SJSA1 (cell line): ENCODE data around the gene ZNF417. TPM values are rescaled to one million over a fixed set of nuclear protein-coding genes. Genes with fewer than 3 reads are reported as not detected.
"Not testable (repeated sequence)": the region's sequence is repeated elsewhere in the genome, so short reads cannot be mapped to it uniquely, and the experiment has no call there.

Experiments used
- DNase-seq, 2 experiments: peaks; one replicate each; pipeline ENCODE4 v3.0.0-alpha.2; 2015 to 2020; ENCODE audit warnings: low spot score in 2 of 2, low read depth in 1 of 2
- H3K27ac ChIP-seq: fragments of 250-450 bp; sonication (Bioruptor Pico); 2 replicates; pipeline ENCODE4 v1.5.1; 2020; ENCODE audit warnings: mild to moderate bottlenecking, moderate library complexity
- H3K27me3 ChIP-seq: fragments of 250-450 bp; sonication (Bioruptor Pico); replicated peaks from 2 replicates; pipeline ENCODE4 v1.5.1; 2020; ENCODE audit warnings: mild to moderate bottlenecking, moderate library complexity
- H3K36me3 ChIP-seq: fragments of 250-450 bp; sonication (Bioruptor Pico); 2 replicates; pipeline ENCODE4 v1.5.1; 2020; ENCODE audit warnings: mild to moderate bottlenecking
- H3K4me1 ChIP-seq: fragments of 250-450 bp; sonication (Bioruptor Pico); replicated peaks from 2 replicates; pipeline ENCODE4 v1.6.1; 2021; ENCODE audit warnings: mild to moderate bottlenecking
- H3K4me3 ChIP-seq: fragments of 250-450 bp; sonication (Bioruptor Pico); 2 replicates; pipeline ENCODE4 v1.5.1; 2020; ENCODE audit warnings: mild to moderate bottlenecking
- H3K9me3 ChIP-seq: fragments of 250-450 bp; sonication (Bioruptor Pico); replicated peaks from 2 replicates; pipeline ENCODE4 v1.5.1; 2020; ENCODE audit warnings: mild to moderate bottlenecking
- total RNA-seq: library from RNA; depleted of rRNA; stranded (reverse); fragments of >200 nt; shearing (Covaris generic); gene quantifications from 2 replicates; pipeline ENCODE4 v1.2.3, GENCODE V29; 2014

Gene ZNF417
- total RNA-seq, 1 experiment from 2014 or later, result 8.4 TPM

DNA sequence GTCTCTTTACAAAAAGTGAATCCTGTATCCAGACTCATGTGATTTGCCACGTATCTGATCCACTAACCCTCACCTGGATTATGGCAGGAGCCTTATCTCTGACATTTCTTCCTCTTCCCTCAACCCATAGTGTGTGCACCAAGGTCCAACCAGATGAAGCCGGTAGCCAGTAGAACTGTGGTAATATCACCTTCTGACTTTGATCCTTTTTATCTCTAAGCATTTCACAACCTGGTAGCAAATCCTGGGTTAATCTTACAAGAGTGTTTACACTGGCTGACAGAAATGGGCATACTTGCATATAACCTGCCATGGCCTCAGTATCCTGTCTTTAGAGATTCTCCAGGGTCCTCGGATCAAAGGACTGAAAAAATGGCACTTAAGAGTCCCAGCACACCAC is 1.9 kb downstream of the ZNF417 start:
- H3K9me3 ChIP-seq, result peaks cover 4% of the 10 kb centered on the region; the same call in 1 of the 2 replicates
- no peaks in the 10 kb centered on the region for H3K27me3 ChIP-seq
- no peak overlapping the region for H3K4me3 ChIP-seq
- no peak for DNase-seq
- peaks cover 34% of the 10 kb centered on the region for H3K36me3 ChIP-seq
- H3K27ac ChIP-seq, result no peak overlapping the region
- 0 out of 2 replicates have a peak, but pooled peaks cover 3% of the 10 kb centered on the region for H3K4me1 ChIP-seq

DNA sequence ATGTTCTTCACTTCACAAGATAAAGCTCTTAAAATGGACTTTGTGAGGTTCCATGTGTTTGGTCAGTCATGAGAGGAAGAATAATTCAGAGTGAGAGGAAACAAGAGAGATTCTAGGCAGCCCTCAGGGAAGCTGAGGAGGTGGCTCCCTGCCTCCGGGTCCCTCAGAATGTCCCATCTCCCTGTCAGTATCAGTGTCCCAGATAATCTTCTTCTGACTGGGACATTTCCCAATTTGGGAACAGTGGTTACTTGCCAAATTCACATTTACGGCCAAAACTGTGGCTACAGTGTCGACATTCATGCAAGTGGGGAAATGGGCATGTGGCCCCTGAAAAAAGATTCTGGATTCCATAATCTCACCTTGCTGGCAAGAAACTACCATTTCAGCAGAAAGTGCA is 9.0 kb downstream of the ZNF417 start:
- Histone ChIP-seq H3K36me3 (peaks cover 34% of the 10 kb centered on the region), H3K9me3 (peaks cover 14% of the 10 kb centered on the region; the same call in 1 of the 2 replicates), H3K4me1 (no peaks in the 10 kb centered on the region), H3K4me3 (no peak overlapping the region), H3K27me3 (no peaks in the 10 kb centered on the region), H3K27ac (no peak overlapping the region)
- DNase-seq, result no peak

DNA sequence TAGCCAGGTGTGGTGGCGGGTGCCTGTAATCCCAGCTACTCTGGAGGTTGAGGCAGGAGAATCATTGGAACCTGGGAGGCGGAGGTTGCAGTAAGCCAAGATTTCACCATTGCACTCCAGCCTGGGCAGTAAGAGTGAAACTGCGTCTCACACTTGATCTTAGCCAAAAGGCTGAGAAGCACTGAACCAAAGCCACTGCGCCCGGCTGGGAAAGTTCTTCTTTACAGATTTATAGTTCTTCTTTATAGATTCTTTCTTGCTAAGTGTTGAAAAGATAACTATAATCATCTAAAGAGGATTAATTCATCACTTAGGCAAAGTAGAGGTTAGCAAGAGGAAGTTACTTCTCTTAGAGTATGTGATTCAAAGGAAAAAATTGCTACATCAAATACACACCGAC is 11.1 kb downstream of the ZNF417 start:
- Histone ChIP-seq H3K27ac (no peak overlapping the region), H3K27me3 (no peaks in the 10 kb centered on the region), H3K9me3 (peaks cover 9% of the 10 kb centered on the region; the same call in 1 of the 2 replicates), H3K4me1 (no peaks in the 10 kb centered on the region), H3K4me3 (no peak overlapping the region), H3K36me3 (peaks cover 21% of the 10 kb centered on the region)
- DNase-seq, result no peak

DNA sequence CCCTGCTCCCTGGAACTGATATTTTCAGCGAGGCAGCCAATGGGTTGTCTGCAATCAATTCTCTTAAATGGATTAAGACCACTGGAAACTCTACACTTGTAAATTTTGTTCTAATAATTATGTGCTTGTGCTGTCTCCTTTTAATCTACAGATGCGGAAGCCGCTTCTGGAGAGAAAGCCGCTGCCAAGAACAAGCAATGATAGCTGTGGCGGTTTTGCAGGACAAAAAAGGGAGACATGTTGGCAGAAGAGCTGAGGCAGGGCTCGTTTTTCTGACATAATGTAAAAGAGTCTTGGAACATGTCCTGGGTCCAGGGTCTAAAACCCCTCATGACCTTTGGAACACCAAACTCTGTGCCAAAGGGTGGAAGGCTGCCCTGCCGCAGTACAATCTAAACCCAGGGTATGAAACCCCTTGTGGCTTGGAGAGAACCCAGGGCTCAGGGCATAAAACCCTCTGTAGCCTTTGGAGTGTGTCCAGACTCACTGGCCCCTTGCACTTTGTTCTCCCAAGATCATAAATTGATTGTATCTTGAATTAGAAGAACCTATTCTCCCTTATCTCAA is 12.7 kb downstream of the ZNF417 start:
- Histone ChIP-seq H3K36me3 (peaks cover 18% of the 10 kb centered on the region), H3K27me3 (no peaks in the 10 kb centered on the region), H3K4me3 (no peak overlapping the region), H3K4me1 (no peaks in the 10 kb centered on the region), H3K27ac (no peak overlapping the region), H3K9me3 (peaks cover 9% of the 10 kb centered on the region; the same call in 1 of the 2 replicates)
- DNase-seq, result no peak

DNA sequence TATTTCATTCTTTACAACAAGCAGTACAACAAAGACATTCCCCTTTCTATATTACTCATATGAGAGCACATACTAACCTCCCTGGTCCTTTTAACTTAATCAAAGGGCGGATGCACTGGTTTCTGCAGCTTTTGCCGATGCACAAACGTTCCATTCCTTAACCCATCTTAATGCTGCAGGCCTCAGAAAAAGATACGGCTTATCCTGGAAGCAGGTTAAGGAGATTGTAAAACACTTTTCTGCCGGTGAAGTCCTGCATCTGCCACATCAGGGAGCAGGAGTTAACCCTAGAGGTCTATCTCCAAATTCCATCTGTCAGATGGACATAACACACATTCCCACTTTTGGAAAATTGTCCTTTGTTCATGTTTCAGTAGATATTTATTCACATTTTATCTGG is 16.1 kb downstream of the ZNF417 start:
- no peaks in the 10 kb centered on the region for H3K27me3 ChIP-seq
- H3K4me1 ChIP-seq, result no peaks in the 10 kb centered on the region
- peaks cover 3% of the 10 kb centered on the region; the same call in 1 of the 2 replicates for H3K9me3 ChIP-seq
- H3K36me3 ChIP-seq, result peaks cover 2% of the 10 kb centered on the region; the same call in 1 of the 2 replicates
- H3K27ac ChIP-seq, result no peak overlapping the region
- no peak overlapping the region for H3K4me3 ChIP-seq
- DNase-seq, result no peak

DNA sequence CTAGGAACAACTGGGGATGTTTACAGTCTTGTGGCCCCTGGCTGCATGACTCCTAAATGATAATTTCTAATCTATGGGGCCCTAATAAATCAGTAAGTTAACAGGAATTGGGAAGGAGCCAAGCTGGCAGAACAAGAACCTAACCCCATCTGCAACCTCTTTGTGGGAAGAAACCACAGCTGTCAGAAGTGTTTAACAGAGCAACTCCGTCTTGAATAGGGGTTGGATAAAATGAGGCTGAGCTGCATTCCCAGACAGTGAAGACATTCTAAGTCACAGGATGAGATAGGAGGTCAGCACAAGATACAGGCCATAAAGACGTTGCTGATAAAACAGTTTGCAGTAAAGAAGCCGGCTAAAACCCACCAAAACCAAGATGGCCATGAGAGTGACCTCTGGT is 25.7 kb downstream of the ZNF417 start:
- H3K4me1 ChIP-seq, H3K9me3 ChIP-seq, H3K27ac ChIP-seq, H3K36me3 ChIP-seq, H3K27me3 ChIP-seq, DNase-seq, H3K4me3 ChIP-seq: not testable (repeated sequence)

DNA sequence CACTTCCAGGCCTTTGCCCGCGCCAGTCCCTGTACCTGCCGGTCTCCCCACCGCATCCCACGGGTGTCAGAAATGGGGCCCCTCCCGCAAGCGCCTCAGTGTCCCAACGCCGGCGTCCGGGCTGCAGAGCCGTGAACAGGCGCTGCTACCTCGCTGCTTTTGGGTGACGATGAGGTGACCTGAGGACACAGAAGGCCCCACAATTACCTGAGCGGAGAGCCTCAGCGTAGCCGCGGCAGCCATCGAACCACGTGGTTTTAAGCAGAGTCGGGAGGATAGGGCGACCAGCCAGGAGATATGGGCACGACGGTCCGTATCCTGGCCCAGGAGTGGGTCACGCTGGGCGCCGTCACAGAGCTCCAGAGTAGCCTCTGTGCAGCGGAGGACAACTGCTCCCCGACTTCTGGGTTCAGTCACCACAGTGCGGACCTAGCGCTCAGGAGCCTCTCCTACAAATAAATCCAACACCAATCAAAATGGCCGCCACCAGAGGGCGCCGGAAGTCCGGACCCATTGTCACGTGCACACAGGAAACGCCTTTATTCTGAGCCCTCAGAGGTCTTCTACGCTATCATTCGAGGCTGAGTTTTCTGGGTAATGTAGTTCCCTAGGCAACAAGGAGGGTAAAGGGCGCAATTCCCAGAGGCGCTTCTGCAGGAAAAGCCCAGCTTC is 27.7 kb downstream of the ZNF417 start, which contains the start of gene ZNF814:
ZNF814 (minus strand) TSS at position 478 of the 672 bp plus-strand sequence; CDS start at position 243, 235 bp downstream.
- Histone ChIP-seq H3K9me3 (peaks cover 13% of the 10 kb centered on the region), H3K4me3 (no peak within 1 kb of the TSS), H3K36me3 (no peaks in the 10 kb centered on the region), H3K27ac (no peak within 1 kb of the TSS), H3K4me1 (no peaks in the 10 kb centered on the region), H3K27me3 (no peaks in the 10 kb centered on the region)
- DNase-seq, result no peak

DNA sequence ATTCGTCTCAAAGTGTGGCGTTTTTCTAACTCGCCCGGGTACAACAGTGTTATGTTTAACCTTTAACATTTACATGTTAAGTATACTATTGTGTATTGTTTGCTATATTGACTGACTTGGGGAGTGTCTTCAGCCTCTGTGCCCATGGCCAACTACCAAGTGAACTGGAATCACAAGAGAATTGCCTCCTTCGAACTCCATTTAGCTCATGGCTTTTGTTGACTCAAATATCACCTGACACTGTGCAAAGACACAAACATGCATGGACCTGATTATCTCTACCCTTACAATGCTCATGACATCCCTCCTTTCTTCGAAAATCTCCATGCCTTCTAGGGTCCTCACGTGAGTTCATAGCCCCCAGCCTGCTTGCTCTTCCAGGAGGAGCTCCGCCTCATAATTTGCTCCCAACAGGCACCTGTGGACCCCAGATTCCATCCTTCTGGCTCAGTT is 28.3 kb downstream of the ZNF417 start:
- Histone ChIP-seq H3K27ac (no peak overlapping the region), H3K9me3 (peaks cover 11% of the 10 kb centered on the region), H3K36me3 (no peaks in the 10 kb centered on the region), H3K27me3 (no peaks in the 10 kb centered on the region), H3K4me3 (no peak overlapping the region), H3K4me1 (no peaks in the 10 kb centered on the region)
- DNase-seq, result no peak

DNA sequence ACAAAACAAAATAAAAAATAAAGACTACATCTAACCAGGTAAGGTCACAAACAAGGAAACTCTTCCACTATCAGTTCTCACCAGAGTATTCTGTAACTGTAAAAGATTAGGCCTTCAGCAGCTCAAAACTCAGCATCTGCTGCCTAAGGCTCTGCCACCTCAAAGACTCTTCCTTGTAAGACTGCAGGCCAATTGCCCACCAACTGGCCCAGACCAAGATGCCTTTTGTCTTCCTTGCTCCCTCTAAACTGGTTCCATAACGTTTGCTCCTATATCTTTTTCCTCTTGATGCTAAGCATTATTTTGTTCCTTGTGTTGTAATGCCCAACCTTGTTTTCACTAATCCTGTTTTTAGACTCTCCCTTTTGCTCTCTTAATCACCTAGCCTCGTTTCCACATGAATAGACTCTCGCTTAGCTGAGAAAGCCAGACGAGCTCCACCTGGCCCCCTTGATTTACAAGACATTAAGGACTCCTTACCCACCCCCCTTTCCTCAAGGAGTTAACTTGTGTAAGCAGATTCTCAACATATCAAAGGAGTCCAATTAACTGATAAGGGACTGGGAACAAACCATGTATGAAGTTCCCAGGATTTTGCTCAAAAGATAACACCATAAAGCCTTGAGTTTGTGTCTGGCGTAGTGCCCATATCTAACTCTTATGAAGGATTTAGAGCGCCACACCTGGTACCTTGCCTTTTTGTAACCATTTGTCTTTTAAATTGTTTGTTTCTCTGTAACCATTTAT is 29.0 kb downstream of the ZNF417 start:
- Histone ChIP-seq H3K27me3 (no peaks in the 10 kb centered on the region), H3K4me1 (no peaks in the 10 kb centered on the region), H3K27ac (no peak overlapping the region), H3K4me3 (no peak overlapping the region), H3K9me3 (peaks cover 11% of the 10 kb centered on the region), H3K36me3 (no peaks in the 10 kb centered on the region)
- no peak for DNase-seq

DNA sequence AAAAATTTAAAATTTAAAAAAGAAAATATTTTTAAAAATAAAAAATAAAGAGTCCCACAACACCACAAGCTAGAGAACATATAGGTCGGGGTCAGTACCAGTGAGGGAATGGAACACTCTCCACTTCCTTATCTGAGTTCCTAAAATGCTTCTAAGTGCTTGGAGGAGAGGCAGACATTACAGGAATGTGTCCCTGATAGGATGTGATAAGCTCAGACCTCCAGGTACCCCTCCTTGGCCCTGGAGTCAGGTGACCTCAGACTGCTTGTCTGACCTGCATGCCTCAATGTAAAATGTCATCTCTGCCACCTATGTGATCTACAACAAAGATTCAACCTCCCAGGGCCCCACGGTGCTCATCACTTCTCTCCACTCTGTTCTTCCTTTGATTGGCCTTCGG is 30.3 kb downstream of the ZNF417 start:
- Histone ChIP-seq H3K9me3 (peaks cover 11% of the 10 kb centered on the region), H3K27me3 (no peaks in the 10 kb centered on the region), H3K36me3 (no peaks in the 10 kb centered on the region), H3K27ac (no peak overlapping the region), H3K4me1 (no peaks in the 10 kb centered on the region), H3K4me3 (no peak overlapping the region)
- DNase-seq, result no peak

DNA sequence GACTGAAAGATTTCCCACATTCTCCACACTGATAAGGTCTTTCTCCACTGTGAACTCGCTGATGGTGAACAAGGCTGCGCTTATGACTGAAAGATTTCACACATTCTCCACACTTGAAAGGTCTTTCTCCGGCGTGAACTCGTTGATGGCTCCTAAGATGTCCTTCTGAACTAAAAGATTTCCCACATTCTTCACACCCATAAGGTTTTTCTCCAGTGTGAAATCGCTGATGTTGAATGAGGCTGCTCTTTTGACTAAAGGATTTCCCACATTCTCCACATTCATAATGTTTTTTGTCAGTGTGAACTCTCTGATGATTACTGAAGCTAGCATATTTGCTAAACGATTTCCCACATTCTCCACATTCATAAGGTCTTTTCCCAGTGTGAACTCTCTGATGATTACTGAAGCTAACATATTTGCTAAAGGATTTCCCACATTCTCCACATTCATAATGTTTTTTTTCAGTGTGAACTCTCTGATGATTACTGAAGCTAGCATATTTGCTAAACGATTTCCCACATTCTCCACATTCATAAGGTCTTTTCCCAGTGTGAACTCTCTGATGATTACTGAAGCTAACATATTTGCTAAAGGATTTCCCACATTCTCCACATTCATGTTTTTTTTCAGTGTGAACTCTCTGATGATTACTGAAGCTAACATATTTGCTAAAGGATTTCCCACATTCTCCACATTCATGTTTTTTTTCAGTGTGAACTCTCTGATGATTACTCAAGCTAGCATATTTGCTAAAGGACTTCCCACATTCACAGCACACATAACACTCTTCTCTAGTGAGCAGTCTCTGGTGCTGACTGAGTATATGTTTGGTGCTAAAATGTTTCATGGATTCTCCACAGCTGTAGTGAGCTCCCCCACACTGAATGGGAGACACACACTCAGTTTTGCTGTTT is 42.3 kb downstream of the ZNF417 start:
- DNase-seq, H3K27me3 ChIP-seq, H3K4me3 ChIP-seq, H3K4me1 ChIP-seq, H3K36me3 ChIP-seq, H3K27ac ChIP-seq: not testable (repeated sequence)
- peaks cover 26% of the 10 kb centered on the region for H3K9me3 ChIP-seq

DNA sequence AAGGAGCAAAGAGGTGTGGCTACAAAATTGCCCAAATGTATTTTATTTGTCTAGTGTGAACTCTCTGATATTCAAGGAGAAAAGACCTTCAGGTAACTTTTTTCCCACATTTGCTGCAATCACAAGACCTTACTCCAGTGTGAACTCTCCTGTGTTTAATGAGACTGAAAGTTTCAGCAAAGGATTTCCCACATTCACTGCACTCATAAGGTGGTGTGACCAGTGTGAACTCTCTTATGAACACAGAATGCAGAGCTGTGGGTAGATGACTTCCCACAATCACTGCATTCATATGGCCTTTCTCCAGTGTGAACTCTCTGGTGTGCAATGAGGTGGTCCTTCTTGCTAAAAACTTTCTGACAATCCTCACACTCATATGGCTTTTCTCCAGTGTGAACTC is 43.9 kb downstream of the ZNF417 start:
- H3K4me1 ChIP-seq, result no peaks in the 10 kb centered on the region
- H3K27ac ChIP-seq, result no peak overlapping the region
- H3K9me3 ChIP-seq, result peaks cover 34% of the 10 kb centered on the region
- H3K36me3 ChIP-seq, result peaks cover 9% of the 10 kb centered on the region
- no peak overlapping the region for H3K4me3 ChIP-seq
- DNase-seq, result no peak
- H3K27me3 ChIP-seq, result no peaks in the 10 kb centered on the region

DNA sequence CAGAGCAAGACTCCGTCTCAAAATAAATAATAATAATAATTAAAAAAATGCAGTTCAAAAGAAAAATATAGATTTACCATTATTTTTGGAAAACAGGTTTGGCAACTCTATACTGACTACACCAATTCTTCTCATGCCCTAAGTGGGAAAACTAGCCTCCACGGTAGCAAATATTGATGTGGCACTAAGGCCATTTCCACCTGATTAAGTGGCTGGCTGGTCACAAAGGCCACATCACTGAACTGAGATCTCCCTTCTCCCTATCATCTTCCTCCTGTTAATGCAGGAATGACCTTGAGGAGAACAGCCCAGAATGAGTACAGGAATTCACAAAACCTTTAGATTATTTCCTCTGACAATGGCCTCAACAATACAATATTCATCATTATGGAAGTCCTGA is 46.2 kb downstream of the ZNF417 start:
- DNase-seq, result no peak
- Histone ChIP-seq H3K4me1 (no peaks in the 10 kb centered on the region), H3K27me3 (no peaks in the 10 kb centered on the region), H3K36me3 (peaks cover 27% of the 10 kb centered on the region), H3K27ac (no peak overlapping the region), H3K4me3 (no peak overlapping the region), H3K9me3 (peaks cover 34% of the 10 kb centered on the region)
